AG08395 (cell line): ENCODE measurements around the gene SPSB1.

Source experiments
- DNase-seq: peaks from one replicate; pipeline ENCODE4 v3.0.0; 2012; ENCODE audit warnings: mixed read lengths, low spot score

SPSB1 gene

GRCh38 chr1:9344426-9345200 lies 51.9 kb downstream of the SPSB1 start:
- no peak for DNase-seq

GRCh38 chr1:9345471-9345870 lies 52.8 kb downstream of the SPSB1 start:
- no peak for DNase-seq

GRCh38 chr1:9345922-9346321 lies 53.2 kb downstream of the SPSB1 start:
- no peak for DNase-seq

- no peak for DNase-seq
Measured at GRCh38 chr1:9346566-9346965, 53.9 kb downstream of the SPSB1 start.

- no peak for DNase-seq
Measured at GRCh38 chr1:9347095-9347850, 54.6 kb downstream of the SPSB1 start.

- DNase-seq = peak; percentile 20
Measured at GRCh38 chr1:9349331-9349851, 56.7 kb downstream of the SPSB1 start.

- peak; percentile 81 for DNase-seq
Measured at GRCh38 chr1:9350013-9350908, 57.6 kb downstream of the SPSB1 start.

GRCh38 chr1:9350960-9351359 lies 58.3 kb downstream of the SPSB1 start:
- DNase-seq = no peak

- no peak for DNase-seq
Measured at GRCh38 chr1:9351654-9352271, 59.1 kb downstream of the SPSB1 start.

- no peak for DNase-seq
Measured at GRCh38 chr1:9352377-9353134, 59.9 kb downstream of the SPSB1 start.

GRCh38 chr1:9355503-9355902 lies 62.8 kb downstream of the SPSB1 start:
- no peak for DNase-seq

- DNase-seq = no peak
Measured at GRCh38 chr1:9356021-9356420, 63.3 kb downstream of the SPSB1 start.

GRCh38 chr1:9356829-9357466 lies 64.3 kb downstream of the SPSB1 start:
- no peak for DNase-seq

- no peak for DNase-seq
Measured at GRCh38 chr1:9357958-9358357, 65.3 kb downstream of the SPSB1 start.

GRCh38 chr1:9360371-9361064 lies 67.8 kb downstream of the SPSB1 start:
- no peak for DNase-seq

- DNase-seq = no peak
Measured at GRCh38 chr1:9361630-9362260, 69.1 kb downstream of the SPSB1 start.

- no peak for DNase-seq
Measured at GRCh38 chr1:9362488-9362887, 69.8 kb downstream of the SPSB1 start.

GRCh38 chr1:9363061-9363471 lies 70.4 kb downstream of the SPSB1 start:
- DNase-seq = no peak

- DNase-seq = no peak
Measured at GRCh38 chr1:9366298-9366697, 73.6 kb downstream of the SPSB1 start.
